GM12801 (cell line): ENCODE data around the gene DNAJC1.

ENCODE experiments used
- CTCF ChIP-seq: IDR thresholded peaks from one replicate; pipeline ENCODE4 v1.5.1; 2011; ENCODE audit warnings: control low read depth; ENCODE audit not compliant: insufficient read length; ENCODE audit errors: extremely low read depth

The DNAJC1 gene

GRCh38 chr10:22030421-22030820, 26.9 kb upstream of the DNAJC1 start:
- TF ChIP-seq CTCF: no peak

GRCh38 chr10:22029445-22030236, 26.1 kb upstream of the DNAJC1 start:
- no peak for TF ChIP-seq CTCF

- TF ChIP-seq CTCF: no peak
These were observed 24.1 kb upstream of the DNAJC1 start for GRCh38 chr10:22027364-22028238.

- TF ChIP-seq CTCF: no peak
These were observed 22.8 kb upstream of the DNAJC1 start for GRCh38 chr10:22026287-22026686.

- TF ChIP-seq CTCF: no peak
These were observed 20.0 kb upstream of the DNAJC1 start for GRCh38 chr10:22023508-22023907.

GRCh38 chr10:22022257-22023032, 18.9 kb upstream of the DNAJC1 start:
- TF ChIP-seq CTCF: no peak
